Ectodermal cell (in vitro differentiated cells): ENCODE measurements around the gene MRPL21.
A peak's percentile ranks its signal among the peaks of the same experiment; 100 is the strongest.

Experiments
- H3K27ac ChIP-seq: 2 replicates; pipeline ENCODE4 v1.7.0; 2013; ENCODE audit warnings: mild to moderate bottlenecking, low read depth, low read length; ENCODE audit not compliant: insufficient read depth, poor library complexity, severe bottlenecking
- H3K27me3 ChIP-seq: 2 replicates; pipeline ENCODE4 v1.7.0; 2013; ENCODE audit warnings: mild to moderate bottlenecking, low read length; ENCODE audit not compliant: insufficient read depth, control insufficient read depth, poor library complexity, severe bottlenecking
- H3K36me3 ChIP-seq: one replicate; pipeline ENCODE4 v1.7.0; 2013; ENCODE audit warnings: low read length; ENCODE audit not compliant: control insufficient read depth, insufficient read depth
- H3K4me1 ChIP-seq: one replicate; pipeline ENCODE4 v1.7.0; 2013; ENCODE audit warnings: low read length; ENCODE audit not compliant: control insufficient read depth, insufficient read depth
- H3K4me3 ChIP-seq: 2 replicates; pipeline ENCODE4 v1.7.0; 2013; ENCODE audit warnings: low read depth, low read length, control low read depth; ENCODE audit not compliant: insufficient read depth
- H3K9me3 ChIP-seq: 2 replicates; pipeline ENCODE4 v1.7.0; 2013; ENCODE audit warnings: mild to moderate bottlenecking, low read length, moderate library complexity; ENCODE audit not compliant: control insufficient read depth
- WGBS, 2 experiments: methylation state at CpG; one replicate each; pipeline ENCODE4 v1.1.7; 2013; ENCODE audit warnings: missing lambda C conversion rate in 2 of 2; 5-methylcytosine and 5-hydroxymethylcytosine counted together

Gene MRPL21

DNA sequence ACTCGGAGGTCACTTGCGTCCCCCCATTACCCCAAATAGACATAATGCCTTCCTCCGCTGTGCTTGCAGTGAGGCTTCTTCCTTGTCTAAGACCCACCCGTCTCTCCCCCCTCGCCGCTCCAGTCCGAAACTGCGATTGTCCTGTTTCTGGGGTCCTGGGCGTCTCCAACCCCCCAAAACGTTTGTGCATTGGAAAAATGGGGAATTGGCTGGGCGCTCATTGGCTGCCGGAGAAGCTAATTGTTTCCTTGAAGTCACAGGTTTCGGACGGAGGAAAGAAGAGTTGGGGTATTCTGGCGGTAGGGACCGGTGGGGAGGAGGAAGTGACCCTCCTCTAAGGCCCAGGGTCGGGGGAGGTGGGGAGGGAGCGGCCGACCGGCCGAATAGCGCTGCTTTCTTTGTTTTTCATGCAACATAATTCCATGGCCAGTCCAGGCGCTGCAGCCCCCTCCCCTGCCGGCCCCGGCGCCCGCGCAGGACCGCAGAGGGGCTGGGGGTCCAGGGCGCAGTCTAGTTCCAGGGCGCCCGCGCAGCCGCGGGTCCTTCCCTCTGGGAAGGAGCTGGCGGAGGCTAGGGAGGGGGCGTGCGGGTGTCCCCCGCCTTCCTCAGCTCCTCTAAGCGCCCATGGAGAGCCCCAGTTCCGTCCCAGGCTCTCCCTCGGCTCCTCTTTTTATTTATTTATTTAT lies 49.2 kb downstream of the MRPL21 start:
- H3K27me3 ChIP-seq: peaks cover 40% of the 10 kb centered on the region
- WGBS, 2 experiments: 18 to 22% methylated on average over 39 to 42 of the region's 42 CpGs
- peak overlapping the region; percentile 34 for H3K4me3 ChIP-seq
- H3K36me3 ChIP-seq: no peaks in the 10 kb centered on the region
- no peak overlapping the region for H3K27ac ChIP-seq
- peaks cover 6% of the 10 kb centered on the region for H3K4me1 ChIP-seq
- H3K9me3 ChIP-seq: no peaks in the 10 kb centered on the region

DNA sequence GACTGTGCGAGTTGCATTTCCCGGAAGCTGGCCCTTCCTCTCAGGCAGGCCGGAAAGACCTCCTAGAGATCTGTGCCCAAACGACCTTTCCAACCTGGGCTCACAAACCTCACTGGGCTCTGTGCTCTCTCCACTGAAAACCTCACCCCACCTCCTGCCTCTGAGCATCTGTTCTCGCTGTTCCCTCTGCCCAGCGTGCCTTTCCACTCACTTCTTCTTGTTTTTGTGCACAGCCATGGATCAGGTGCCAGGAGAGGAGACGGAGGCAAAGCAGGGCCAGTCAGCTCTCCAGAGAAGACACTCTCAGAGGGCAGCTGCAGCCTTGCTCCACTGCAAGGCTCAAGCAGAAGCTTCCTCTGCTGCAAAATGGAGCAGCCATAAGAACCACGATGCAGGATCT lies 51.0 kb downstream of the MRPL21 start:
- Histone ChIP-seq H3K27ac (no peak overlapping the region), H3K36me3 (no peaks in the 10 kb centered on the region), H3K9me3 (no peaks in the 10 kb centered on the region), H3K4me1 (peaks cover 6% of the 10 kb centered on the region), H3K27me3 (peaks cover 41% of the 10 kb centered on the region), H3K4me3 (no peak overlapping the region)
- WGBS, 2 experiments: 82 to 84% methylated on average over 8 of the region's 8 CpGs

DNA sequence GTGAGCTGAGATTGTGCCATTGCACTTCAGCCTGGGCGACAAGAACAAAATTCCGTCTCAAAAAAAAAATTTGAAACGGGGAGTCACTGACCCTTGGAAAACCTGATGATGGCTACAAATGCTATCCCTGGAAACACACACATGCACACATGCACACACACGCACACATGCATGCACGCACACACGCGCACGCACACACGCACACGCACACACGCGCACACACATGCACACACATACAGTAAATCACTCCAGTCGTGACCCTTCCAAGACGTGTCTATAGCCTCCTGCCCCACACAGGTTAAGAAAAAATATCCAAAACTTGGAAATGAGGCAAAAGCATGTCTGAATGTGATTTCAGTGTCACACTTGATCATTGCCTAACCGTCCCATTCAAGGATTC lies 55.2 kb downstream of the MRPL21 start:
- peaks cover 3% of the 10 kb centered on the region for H3K4me1 ChIP-seq
- H3K36me3 ChIP-seq: no peaks in the 10 kb centered on the region
- WGBS, 2 experiments: 83 to 84% methylated on average over 15 of the region's 15 CpGs
- H3K27me3 ChIP-seq: peaks cover 55% of the 10 kb centered on the region
- no peak overlapping the region for H3K27ac ChIP-seq
- no peaks in the 10 kb centered on the region for H3K9me3 ChIP-seq
- no peak overlapping the region for H3K4me3 ChIP-seq

DNA sequence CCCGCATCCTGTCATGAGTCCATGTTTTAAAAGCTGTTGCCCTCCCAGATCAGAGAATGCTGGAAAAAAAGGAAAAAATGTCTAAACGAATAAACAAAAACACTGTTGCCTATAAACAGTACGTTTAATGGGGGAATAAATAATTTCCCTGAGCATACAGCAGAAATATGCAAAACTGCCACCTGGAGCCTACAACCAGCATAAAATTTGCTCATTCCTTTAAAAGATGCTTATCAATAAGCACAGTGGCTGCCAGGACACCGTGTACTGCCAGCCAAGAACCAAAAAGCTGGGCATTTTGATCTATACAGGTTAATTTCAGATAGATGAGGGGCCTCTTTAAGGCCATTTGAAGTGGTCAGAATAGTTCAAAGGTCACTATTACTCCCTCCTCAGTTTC lies 56.2 kb downstream of the MRPL21 start:
- Histone ChIP-seq H3K4me1 (peaks cover 10% of the 10 kb centered on the region), H3K27me3 (peaks cover 56% of the 10 kb centered on the region), H3K27ac (no peak overlapping the region), H3K36me3 (no peaks in the 10 kb centered on the region), H3K4me3 (no peak overlapping the region), H3K9me3 (no peaks in the 10 kb centered on the region)
- 85 to 90% methylated on average over 4 of the region's 4 CpGs for WGBS, 2 experiments

DNA sequence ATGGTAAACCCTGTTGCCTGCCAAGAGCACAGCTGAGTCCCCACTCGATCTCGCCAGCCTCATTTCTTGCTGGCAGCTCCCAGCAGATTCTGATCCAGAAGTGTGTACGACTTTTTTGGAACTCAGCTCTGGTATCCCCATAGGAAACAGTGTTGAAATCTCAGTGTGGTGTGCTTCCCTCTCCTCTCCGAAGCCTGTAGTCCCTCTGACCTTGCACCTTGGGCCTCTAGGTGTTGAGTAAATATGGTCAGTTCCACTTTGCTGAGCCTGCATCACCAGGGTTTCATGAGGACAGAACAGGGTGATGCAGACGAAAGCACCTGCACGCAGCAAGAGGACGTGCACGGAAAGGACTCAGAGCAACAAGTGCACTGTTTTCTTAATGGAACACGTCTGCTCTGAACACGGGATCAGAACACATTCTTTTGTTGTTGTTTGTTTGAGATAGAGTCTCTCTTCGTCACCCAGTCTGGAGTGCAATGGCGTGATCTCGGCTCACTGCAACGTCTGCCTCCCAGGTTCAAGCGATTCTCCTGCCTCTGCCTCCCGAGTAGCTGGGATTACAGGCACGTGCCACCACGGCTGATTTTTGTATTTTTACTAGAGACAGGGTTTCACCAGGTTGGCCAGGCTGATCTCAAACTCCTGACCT lies 58.2 kb downstream of the MRPL21 start:
- Histone ChIP-seq H3K4me3 (no peak overlapping the region), H3K36me3 (no peaks in the 10 kb centered on the region), H3K9me3 (no peaks in the 10 kb centered on the region), H3K27ac (no peak overlapping the region), H3K4me1 (peaks cover 19% of the 10 kb centered on the region), H3K27me3 (peaks cover 72% of the 10 kb centered on the region)
- WGBS, 2 experiments: 86 to 88% methylated on average over 18 of the region's 18 CpGs

DNA sequence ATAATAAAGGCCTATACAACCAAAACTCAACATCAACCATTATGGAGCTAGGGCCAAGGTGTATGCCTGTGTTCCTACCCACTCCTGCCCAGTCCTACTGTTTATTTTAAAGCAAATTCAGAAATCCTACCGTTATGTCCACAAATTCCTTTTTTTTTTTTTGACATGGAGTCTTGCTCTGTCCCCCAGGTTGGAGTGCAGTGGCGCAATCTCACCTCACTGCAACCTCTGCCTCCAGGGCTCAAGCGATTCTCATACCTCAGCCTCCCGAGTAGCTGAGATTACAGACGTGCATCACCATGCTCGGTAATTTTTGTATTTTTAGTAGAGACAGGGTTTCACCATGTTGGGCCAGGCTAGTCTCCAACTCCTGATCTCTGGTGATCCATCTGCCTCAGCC lies 58.8 kb downstream of the MRPL21 start:
- no peaks in the 10 kb centered on the region for H3K36me3 ChIP-seq
- no peak overlapping the region for H3K27ac ChIP-seq
- 84 to 92% methylated on average over 6 of the region's 6 CpGs for WGBS, 2 experiments
- no peaks in the 10 kb centered on the region for H3K9me3 ChIP-seq
- H3K4me3 ChIP-seq: no peak overlapping the region
- peaks cover 78% of the 10 kb centered on the region for H3K27me3 ChIP-seq
- peaks cover 25% of the 10 kb centered on the region for H3K4me1 ChIP-seq

DNA sequence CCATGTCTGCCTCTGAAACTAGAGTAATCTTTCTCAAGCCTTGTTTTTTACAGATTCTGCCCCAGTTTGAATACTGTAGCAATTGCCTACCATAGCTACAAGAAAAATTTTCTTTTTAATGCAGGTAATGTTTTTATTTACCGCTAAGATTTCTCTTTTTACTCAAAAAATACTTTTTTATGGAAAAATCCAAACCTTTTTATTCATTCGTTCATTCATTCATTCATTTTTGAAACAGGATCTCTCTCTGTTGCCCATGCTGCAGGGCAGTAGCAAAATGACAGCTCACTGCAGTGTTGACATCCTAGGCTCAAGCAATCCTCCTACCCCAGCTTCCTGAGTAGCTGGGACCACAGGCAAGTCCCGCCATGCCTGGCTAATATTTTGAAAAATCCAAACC lies 59.3 kb downstream of the MRPL21 start:
- no peak overlapping the region for H3K27ac ChIP-seq
- peaks cover 83% of the 10 kb centered on the region for H3K27me3 ChIP-seq
- peaks cover 28% of the 10 kb centered on the region for H3K4me1 ChIP-seq
- 73% methylated on average over 3 of the region's 3 CpGs for WGBS, 2 experiments
- no peaks in the 10 kb centered on the region for H3K9me3 ChIP-seq
- no peaks in the 10 kb centered on the region for H3K36me3 ChIP-seq
- no peak overlapping the region for H3K4me3 ChIP-seq

DNA sequence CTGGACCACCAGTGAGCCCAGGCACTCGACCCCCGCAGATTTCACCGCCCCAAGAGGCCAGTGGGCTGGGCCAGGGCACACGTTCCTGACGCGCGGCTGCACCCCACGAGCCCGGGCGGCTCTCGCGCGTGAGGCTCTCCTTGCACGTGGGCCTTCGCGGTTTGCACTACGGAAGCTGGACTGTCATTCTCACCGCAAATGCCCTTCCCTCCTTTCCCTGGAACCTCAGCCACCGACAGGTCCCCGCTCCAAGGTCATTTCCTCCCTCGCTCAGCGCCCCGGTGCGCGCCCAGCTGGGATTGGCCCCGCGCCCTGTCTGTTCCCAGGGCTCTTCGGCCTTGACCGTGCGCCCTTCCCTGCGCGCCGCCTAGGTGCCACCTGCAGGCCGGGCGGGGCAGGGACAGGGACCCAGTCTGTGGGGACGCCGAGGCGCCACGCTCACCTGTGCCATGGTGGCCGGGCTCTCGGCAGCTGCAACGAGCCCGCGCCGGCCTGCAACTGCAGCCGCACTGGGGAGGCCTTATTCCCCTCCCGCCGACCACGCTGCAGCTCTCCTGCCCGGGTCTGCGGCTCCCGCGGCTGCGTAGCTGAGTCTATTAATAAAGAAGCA lies 59.8 kb downstream of the MRPL21 start:
- 2% methylated on average over 54 of the region's 54 CpGs for WGBS, 2 experiments
- Histone ChIP-seq H3K9me3 (no peaks in the 10 kb centered on the region), H3K4me1 (peaks cover 29% of the 10 kb centered on the region), H3K27me3 (peaks cover 84% of the 10 kb centered on the region), H3K36me3 (no peaks in the 10 kb centered on the region), H3K27ac (no peak overlapping the region), H3K4me3 (no peak overlapping the region)

DNA sequence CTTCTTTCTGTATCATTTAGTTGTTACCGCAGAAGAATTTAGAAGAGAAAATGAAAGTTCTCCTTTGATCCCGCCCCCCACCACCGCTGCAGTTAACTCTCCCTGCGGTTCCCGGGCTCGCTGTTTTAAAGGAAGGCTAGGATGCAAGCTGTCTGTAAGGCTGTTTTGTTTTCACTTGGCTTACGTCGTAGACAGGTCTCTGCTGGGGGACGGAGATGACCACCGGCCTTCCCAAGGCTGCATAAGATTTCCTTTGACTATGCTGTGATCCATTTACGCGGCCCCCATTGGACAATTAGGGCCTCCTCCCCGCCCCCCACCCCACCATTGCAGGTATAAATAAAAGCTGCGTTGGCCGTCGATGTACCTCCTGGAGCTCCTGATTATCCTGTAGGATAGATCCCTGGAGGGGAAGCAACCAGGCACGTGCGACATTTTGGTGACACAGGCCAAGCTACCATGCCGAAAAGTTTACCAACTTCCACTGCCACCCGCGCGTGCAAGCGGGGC lies 60.5 kb downstream of the MRPL21 start:
- WGBS, 2 experiments: 5 to 7% methylated on average over 22 to 23 of the region's 23 CpGs
- no peaks in the 10 kb centered on the region for H3K9me3 ChIP-seq
- H3K27ac ChIP-seq: no peak overlapping the region
- peaks cover 84% of the 10 kb centered on the region for H3K27me3 ChIP-seq
- no peaks in the 10 kb centered on the region for H3K36me3 ChIP-seq
- no peak overlapping the region for H3K4me3 ChIP-seq
- H3K4me1 ChIP-seq: peaks cover 34% of the 10 kb centered on the region

DNA sequence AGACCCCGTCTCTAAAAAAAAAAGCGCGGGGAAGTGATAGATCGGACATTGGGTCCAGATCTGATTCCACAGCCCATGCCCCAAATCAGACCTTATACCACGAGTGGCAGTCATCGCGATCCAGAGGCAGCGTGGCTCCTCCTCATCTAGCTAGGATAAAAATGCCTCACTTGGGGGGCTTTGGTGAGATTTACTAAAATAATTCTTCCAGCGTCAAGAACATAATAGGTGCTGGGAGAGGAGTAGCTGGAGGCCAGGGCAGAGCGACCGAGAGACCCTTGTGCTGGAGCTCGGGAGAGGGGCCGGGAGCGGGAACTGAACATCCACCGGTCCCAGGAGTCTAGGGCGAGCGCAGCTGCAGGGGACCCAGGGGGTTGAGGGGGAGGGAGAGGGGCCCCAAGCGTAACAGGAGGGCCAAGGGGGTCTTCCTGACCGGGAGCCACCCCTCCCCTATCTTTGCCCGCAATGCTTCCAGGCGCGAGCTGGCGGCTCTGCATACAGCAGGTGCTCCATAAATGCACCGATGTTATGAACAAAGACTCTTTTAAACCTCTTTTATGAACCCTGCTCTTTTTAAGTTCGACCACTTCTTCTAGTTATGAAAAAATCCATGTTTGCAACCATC lies 61.1 kb downstream of the MRPL21 start:
- no peak overlapping the region for H3K27ac ChIP-seq
- H3K4me1 ChIP-seq: peaks cover 34% of the 10 kb centered on the region
- no peaks in the 10 kb centered on the region for H3K9me3 ChIP-seq
- WGBS, 2 experiments: 44 to 45% methylated on average over 25 of the region's 25 CpGs
- H3K4me3 ChIP-seq: no peak overlapping the region
- no peaks in the 10 kb centered on the region for H3K36me3 ChIP-seq
- H3K27me3 ChIP-seq: peaks cover 83% of the 10 kb centered on the region
